Activated gamma-delta T cell treated with anti-CD3 and anti-CD28 coated beads, Interleukin-2, amount 50 U/mL, for 16 hours (primary cell): Measurements from ENCODE around the gene ARL9.
"Not testable (repeated sequence)": the region's sequence is repeated elsewhere in the genome, so short reads cannot be mapped to it uniquely, and the experiment has no call there.

Experiments
- DNase-seq: peaks from one replicate; pipeline ENCODE4 v3.0.0-alpha.2; 2020; ENCODE audit warnings: low read depth

The ARL9 gene

GRCh38 chr4:56505269-56506130 is at the start of gene ARL9:
Gene ARL9, plus strand, starts transcription at chr4:56505791. Its CDS starts 72 bp downstream, at chr4:56505863.
- peak; percentile 38 for DNase-seq

- DNase-seq, result no peak
Observed at GRCh38 chr4:56460085-56460484, 45.5 kb upstream of the ARL9 start.

- no peak for DNase-seq
Observed at GRCh38 chr4:56462157-56462556, 43.4 kb upstream of the ARL9 start.

GRCh38 chr4:56463711-56464110 is 41.9 kb upstream of the ARL9 start:
- no peak for DNase-seq

- DNase-seq, result no peak
Observed at GRCh38 chr4:56464581-56464980, 41.0 kb upstream of the ARL9 start.

- no peak for DNase-seq
Observed at GRCh38 chr4:56465599-56466295, 39.8 kb upstream of the ARL9 start.

- not testable (repeated sequence) for DNase-seq
Observed at GRCh38 chr4:56466296-56466761, 39.3 kb upstream of the ARL9 start.

GRCh38 chr4:56466910-56467283 is 38.7 kb upstream of the ARL9 start:
- no peak for DNase-seq

GRCh38 chr4:56467284-56468096 is 38.1 kb upstream of the ARL9 start, which contains the start of gene SRP72:
Gene SRP72, plus strand, starts transcription at chr4:56467617. Its CDS starts 19 bp downstream, at chr4:56467636.
- DNase-seq, result peak; percentile 84

- no peak for DNase-seq
Observed at GRCh38 chr4:56468097-56468422, 37.5 kb upstream of the ARL9 start.

GRCh38 chr4:56469489-56470210 is 35.9 kb upstream of the ARL9 start:
- DNase-seq, result no peak

- no peak for DNase-seq
Observed at GRCh38 chr4:56475917-56476316, 29.7 kb upstream of the ARL9 start.

GRCh38 chr4:56477192-56477702 is 28.3 kb upstream of the ARL9 start:
- no peak for DNase-seq

- DNase-seq, result no peak
Observed at GRCh38 chr4:56480691-56481090, 24.9 kb upstream of the ARL9 start.

- no peak for DNase-seq
Observed at GRCh38 chr4:56496241-56496640, 9.3 kb upstream of the ARL9 start.

GRCh38 chr4:56511098-56511497 is 5.5 kb downstream of the ARL9 start:
- DNase-seq, result no peak

GRCh38 chr4:56512166-56512565 is 6.6 kb downstream of the ARL9 start:
- DNase-seq, result no peak

GRCh38 chr4:56513517-56513916 is 7.9 kb downstream of the ARL9 start:
- no peak for DNase-seq

- DNase-seq, result peak; percentile 68
Observed at GRCh38 chr4:56530269-56531148, 24.9 kb downstream of the ARL9 start.

- DNase-seq, result no peak
Observed at GRCh38 chr4:56531149-56531770, 25.7 kb downstream of the ARL9 start.
